ENCODE data around the gene TBC1D1.
A peak's percentile ranks its signal among the peaks of the same experiment; 100 is the strongest.

The TBC1D1 gene

DNA sequence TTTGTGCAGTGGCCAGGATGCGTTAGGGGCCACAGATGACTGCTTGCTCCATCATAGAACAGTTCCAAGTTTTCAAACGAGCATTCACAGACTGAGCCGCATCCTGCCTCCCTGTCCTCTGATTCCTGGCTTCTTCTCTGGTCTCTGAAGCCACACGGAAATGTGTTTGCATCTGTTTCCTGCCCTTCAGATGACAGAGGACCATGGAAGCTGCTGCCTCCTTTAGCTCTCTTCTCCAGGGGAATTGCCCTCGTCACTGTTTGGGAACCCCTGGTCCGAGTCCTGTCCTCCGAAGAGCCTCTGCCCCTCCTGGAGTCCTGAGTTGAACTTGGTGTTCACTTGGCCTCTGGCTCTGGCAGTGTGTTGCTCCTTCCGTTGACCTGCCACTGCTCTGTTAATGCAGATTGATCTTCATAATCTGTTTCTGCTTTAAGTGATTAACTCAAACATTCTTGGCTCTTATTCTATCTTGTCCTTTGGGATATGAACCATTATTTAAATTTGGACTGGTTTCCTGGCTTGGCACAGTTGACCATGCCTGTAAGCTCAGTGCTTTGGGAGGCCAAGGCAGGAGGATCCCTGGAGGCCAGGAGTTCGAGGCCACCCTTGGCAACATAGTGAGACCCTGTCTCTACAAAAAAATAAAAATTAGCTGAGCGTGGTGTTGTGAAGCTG is 165.3 kb downstream of the TBC1D1 start:
- no peak for DNase-seq

- DNase-seq, result no peak
Observed at GRCh38 chr4:38058151-38058550, 167.3 kb downstream of the TBC1D1 start.

- no peak for DNase-seq
Observed at GRCh38 chr4:38060829-38061431, 170.0 kb downstream of the TBC1D1 start.

DNA sequence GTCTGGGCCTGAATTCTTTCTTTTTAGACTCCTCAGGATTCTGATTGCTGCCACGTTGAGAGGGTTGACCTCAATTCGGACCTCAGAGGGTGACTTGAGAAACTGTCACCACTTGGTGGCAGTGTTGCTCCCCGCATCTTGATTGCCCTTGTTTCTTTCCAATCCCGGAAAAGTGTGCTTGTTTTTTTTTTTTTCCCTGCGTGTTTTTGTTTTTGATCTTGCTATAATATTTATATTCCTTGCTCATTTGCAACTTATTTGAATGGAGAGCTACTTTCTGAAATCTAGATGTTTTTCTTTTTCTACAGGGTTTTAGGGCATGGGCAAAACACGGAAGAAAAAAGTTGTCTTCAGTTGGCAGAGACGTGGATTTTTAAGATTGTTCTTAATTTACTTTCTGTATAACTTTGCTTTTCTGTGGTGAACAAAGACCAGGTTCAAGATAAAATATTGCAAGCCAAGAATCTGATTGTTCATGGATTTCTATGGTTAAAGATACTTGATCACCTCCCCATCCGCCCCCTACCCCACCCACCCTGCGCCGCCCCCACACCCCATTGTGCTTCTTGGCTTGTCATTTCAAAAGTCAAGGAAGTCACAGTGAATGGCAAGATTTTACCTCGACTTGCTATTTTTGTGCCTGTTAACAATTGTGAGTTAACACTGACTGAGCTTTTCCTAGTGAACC is 171.3 kb downstream of the TBC1D1 start:
- DNase-seq, result peak in 4 of 5 donors; percentile 34 to 73 (median 47)

- DNase-seq, result peak in 1 of 5 donors; percentile 7
Observed at GRCh38 chr4:38062776-38063097, 171.9 kb downstream of the TBC1D1 start.

- DNase-seq, result no peak
Observed at GRCh38 chr4:38065176-38065575, 174.3 kb downstream of the TBC1D1 start.

- no peak for DNase-seq
Observed at GRCh38 chr4:38065900-38066299, 175.0 kb downstream of the TBC1D1 start.

DNA sequence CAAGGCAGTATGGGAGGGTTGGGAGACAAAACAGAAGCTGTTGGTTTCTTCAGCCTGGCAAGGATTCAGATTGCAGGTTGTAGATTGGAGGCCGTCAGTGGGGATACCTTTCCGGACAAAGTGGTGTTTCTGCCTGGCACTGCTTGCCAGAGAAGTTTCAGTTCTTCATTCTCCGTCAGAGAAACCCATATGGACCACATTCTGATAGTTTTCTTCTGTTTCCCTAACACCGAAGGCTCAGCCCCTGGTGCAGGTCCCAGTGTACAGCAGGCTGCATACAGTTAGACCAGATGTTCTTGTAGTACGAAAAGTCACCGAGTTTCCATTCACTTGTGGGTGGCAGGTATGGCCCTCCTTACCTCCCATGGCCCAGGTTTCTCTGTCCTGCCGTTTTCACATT is 176.6 kb downstream of the TBC1D1 start:
- no peak for DNase-seq

DNA sequence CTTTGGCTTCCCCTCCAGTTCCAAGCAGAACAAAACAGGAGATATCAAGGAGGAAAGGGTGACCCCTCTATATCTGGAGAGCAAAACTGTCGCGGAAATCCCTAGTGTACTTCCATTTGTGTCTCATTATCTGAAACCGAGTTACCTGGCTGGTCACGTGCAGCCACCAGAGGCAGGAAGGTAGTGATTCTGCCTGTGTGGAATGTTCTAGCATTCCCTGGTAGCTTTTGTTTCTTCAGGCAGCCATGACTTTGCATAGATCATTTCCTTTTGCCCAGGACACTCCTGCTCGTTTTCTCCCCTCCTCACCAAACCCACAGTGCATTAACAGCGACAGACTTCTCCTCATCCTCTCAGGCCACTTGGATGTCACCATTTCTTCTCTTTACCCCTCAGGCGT is 177.2 kb downstream of the TBC1D1 start:
- no peak for DNase-seq

DNA sequence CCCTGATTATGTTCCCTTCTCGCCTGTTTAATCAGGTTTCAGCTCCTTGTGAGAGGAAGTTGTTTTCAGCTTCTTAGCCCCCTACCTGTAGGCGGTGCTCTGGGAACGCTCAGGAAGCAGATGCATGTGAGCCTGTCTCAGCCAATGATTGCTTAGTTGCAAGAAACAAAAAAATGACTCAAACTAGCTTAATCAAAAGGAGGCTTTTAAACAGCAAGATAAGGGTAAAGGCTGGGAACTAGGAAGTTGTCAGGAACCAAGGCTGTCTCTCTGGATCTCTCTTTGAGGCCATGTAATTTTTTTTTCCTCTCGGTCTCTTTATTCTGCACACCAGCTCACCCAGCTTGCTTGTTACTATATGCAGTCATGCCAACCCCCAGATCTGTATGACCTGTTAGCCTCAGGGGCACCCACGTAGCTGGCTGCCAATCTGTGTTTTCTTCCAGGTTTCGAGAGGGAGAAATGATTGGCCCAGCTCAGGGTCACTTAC is 178.4 kb downstream of the TBC1D1 start:
- peak in 1 of 5 donors; percentile 59 for DNase-seq

- peak in 1 of 5 donors; percentile 43 for DNase-seq
Observed at GRCh38 chr4:38071801-38072431, 181.0 kb downstream of the TBC1D1 start.

GRCh38 chr4:38072578-38072977 is 181.7 kb downstream of the TBC1D1 start:
- peak in 1 of 5 donors; percentile 60 for DNase-seq

- DNase-seq, result no peak
Observed at GRCh38 chr4:38073596-38074234, 182.8 kb downstream of the TBC1D1 start.

- no peak for DNase-seq
Observed at GRCh38 chr4:38075370-38076152, 184.7 kb downstream of the TBC1D1 start.

GRCh38 chr4:38076153-38076669 is 185.3 kb downstream of the TBC1D1 start:
- no peak for DNase-seq

- DNase-seq, result no peak
Observed at GRCh38 chr4:38077791-38078489, 187.1 kb downstream of the TBC1D1 start.

DNA sequence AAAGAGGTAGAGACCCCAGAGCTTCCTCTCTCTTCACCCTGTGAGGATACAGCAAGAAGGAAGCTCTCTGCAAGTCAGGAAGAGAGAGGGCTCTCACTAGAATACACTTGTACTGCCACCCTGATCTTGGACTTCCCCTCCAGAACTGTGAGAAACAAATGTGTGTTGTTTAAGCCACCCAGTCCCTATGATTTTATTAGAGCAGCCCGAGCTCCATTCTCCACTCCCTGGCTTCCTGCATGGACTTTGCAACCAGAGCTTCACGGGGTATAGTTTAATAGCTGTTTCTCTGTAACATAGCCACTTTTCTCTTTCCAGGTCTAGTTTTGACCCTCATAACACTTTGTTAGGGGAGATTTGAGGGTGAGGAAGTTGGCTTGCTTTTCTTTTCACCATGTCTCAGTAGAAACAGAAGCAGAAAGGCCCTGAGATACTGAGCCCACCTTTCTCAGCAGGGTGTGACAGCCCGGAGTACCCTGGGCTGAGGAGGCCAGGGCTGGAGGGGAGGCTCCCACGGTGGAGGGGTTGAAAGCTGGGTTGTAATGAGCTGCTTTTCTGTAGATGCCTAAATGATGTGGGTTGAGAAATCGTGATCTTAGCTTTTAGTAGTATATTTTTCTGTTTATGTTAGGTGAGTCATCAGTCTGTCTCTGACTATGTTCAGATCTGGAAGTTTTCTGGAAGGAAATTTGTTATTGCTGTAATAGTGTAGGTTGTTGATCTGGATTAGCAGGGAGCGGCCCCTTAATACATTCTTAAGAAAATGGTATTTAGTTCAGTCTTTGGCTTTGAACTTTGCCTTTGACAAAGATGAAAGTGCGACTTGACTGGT is 187.9 kb downstream of the TBC1D1 start:
- DNase-seq, result no peak

- DNase-seq, result no peak
Observed at GRCh38 chr4:38080061-38080974, 189.4 kb downstream of the TBC1D1 start.

- DNase-seq, result no peak
Observed at GRCh38 chr4:38082021-38082420, 191.1 kb downstream of the TBC1D1 start.
